NB4 (cell line): ENCODE results near the gene PSG4.
"Not testable (repeated sequence)": the region's sequence is repeated elsewhere in the genome, so short reads cannot be mapped to it uniquely, and the experiment has no call there.

Experiments used
- DNase-seq: peaks from one replicate; pipeline ENCODE4 v3.0.0; 2010; ENCODE audit warnings: low read depth
- H3K4me3 ChIP-seq: one replicate; pipeline ENCODE4 v1.5.1; 2011; ENCODE audit warnings: mild to moderate bottlenecking, low read depth, low read length, moderate library complexity
- MYC ChIP-seq: IDR thresholded peaks from 2 replicates; pipeline ENCODE4 v1.6.1; 2011; ENCODE audit warnings: low read depth, low read length
- POLR2A ChIP-seq: IDR thresholded peaks from 2 replicates; pipeline ENCODE4 v1.6.1; 2011; ENCODE audit warnings: mild to moderate bottlenecking; ENCODE audit not compliant: insufficient read length; ENCODE audit errors: extremely low read depth
- TF ChIP-seq, protein P1 (sequence below): IDR thresholded peaks from 2 replicates; pipeline ENCODE4 v1.6.1; 2011; ENCODE audit warnings: low read depth, low read length
- TF ChIP-seq, protein P2 (sequence below): IDR thresholded peaks from one replicate; pipeline ENCODE4 v1.5.1; 2012; ENCODE audit warnings: low read depth, low read length

The PSG4 gene

DNA sequence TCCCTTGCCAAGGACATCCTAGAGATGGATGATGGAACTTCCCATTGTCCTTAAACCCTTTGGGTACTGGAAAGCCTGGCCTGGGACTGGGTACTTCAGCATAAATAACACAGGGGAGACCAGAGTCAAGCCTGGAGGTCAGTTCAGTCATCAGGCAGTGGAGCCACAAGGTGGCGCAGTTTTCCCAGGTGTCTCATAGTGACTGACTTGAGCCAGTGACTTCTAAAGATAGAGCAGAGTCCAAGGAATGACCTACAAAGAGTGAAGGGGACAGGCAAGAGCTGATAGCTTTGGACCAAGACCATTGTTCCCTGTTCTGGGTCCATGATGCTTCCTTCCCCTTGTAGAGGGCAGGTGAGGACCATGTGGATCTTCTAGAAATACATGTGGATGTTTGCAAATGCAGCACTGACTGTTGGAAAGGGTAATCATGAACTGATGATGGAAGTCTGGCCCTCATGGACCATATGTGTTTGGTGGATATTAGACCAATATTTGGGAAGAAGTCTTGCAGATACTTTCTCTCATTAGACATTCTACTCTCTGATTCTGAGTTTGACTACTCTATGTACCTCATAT is 25.8 kb downstream of the PSG4 start:
- not testable (repeated sequence) for H3K4me3 ChIP-seq, DNase-seq

DNA sequence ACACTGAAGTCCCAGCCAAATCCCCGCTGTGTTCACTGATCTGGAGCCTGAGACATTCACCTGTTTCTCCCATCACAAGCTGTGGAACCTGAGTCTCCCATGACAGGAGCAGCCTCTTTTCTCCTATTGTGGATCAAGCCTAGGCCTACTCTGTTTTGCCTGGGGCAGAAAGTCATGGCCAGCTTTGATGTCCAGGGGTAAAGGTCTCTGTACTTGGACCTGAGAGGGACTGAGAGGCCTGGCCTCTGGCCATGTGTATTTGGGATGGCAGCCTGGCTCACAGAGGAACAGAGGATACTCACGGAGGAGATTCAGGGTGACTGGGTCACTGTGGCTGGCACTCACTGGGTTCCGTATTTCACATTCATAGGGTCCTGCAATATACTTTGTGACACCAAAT is 26.9 kb downstream of the PSG4 start:
- H3K4me3 ChIP-seq, DNase-seq: not testable (repeated sequence)

DNA sequence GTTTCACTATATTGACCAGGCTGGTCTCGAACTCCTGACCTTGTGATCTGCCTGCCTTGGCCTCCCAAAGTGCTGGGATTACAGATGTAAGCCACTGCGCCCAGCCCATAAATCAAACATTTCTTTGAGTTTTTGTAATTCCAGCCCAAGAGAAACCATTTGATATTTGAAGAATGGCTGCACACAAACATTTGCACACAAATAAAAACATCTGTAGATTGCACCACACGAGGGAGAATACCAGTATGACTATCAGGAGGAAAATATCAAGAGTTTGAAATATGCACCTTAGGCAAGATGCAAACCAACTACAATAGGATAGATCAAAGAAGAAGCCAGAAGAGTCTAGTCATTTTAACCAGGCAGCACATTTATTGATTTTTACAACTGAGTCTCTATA is 39.5 kb downstream of the PSG4 start:
- not testable (repeated sequence) for H3K4me3 ChIP-seq, DNase-seq

DNA sequence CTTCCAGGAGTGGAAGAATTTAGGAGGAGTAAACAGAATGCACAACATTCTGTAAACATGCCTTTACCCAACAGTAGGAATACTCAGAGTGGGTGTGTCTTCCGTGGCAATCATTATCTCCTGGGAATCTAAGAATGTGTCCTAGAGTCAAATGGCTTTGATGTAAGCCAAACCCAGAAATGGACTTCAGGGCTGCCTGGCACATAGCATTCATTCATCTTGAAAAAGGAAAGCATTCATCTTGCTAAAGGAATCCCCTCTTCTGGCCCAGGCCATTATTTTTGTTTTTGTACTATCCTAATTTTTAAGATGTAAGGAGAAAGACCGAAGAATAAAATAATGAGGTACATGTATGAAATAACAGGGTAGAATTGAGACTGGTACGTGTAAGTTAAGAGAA is 42.3 kb downstream of the PSG4 start:
- not testable (repeated sequence) for H3K4me3 ChIP-seq, DNase-seq

DNA sequence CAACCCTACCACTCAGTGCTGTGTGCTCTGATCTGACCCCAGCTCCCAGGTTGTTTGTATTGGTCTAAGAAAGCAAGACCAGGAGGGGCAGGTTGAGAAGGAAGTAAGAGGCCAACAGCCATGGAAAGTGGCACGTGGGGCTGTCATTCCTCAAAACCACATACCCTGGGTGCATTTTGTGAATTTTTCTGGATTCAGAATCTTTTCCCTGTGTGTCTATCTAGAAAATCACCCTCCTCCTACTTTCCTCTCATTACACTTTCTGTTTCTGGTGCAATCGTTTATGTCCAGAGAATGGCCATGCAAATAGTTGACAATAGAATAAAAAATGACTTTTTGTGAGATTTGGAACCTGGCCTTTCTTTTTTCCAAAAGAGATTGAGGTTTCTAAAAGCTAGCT is 43.2 kb downstream of the PSG4 start:
- not testable (repeated sequence) for H3K4me3 ChIP-seq, DNase-seq

DNA sequence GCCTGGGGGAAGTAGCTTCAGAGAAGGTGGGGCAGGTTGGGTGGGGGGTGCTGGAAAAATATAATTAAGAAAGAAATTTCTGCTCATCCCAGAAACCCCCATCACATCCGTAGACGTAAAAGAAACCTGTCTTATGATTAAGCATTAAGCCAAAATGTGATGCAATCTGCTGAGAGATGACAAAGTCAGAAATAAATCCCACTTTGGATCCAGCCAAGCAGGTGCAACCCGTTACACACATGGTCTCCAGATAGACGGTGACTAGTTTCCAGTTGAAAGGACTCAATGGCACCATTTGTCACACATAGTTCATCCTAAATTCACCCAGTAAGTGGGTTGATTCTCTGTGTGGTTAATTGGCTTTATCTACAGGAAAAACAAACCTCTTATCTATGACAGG is 53.2 kb downstream of the PSG4 start:
- H3K4me3 ChIP-seq: no peak overlapping the region
- DNase-seq: no peak
- TF ChIP-seq POLR2A (no peak), MYC (no peak)
- TF ChIP-seq, protein P1, sequence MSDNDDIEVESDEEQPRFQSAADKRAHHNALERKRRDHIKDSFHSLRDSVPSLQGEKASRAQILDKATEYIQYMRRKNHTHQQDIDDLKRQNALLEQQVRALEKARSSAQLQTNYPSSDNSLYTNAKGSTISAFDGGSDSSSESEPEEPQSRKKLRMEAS: no peak
- TF ChIP-seq, protein P2, sequence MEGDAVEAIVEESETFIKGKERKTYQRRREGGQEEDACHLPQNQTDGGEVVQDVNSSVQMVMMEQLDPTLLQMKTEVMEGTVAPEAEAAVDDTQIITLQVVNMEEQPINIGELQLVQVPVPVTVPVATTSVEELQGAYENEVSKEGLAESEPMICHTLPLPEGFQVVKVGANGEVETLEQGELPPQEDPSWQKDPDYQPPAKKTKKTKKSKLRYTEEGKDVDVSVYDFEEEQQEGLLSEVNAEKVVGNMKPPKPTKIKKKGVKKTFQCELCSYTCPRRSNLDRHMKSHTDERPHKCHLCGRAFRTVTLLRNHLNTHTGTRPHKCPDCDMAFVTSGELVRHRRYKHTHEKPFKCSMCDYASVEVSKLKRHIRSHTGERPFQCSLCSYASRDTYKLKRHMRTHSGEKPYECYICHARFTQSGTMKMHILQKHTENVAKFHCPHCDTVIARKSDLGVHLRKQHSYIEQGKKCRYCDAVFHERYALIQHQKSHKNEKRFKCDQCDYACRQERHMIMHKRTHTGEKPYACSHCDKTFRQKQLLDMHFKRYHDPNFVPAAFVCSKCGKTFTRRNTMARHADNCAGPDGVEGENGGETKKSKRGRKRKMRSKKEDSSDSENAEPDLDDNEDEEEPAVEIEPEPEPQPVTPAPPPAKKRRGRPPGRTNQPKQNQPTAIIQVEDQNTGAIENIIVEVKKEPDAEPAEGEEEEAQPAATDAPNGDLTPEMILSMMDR: no peak

DNA sequence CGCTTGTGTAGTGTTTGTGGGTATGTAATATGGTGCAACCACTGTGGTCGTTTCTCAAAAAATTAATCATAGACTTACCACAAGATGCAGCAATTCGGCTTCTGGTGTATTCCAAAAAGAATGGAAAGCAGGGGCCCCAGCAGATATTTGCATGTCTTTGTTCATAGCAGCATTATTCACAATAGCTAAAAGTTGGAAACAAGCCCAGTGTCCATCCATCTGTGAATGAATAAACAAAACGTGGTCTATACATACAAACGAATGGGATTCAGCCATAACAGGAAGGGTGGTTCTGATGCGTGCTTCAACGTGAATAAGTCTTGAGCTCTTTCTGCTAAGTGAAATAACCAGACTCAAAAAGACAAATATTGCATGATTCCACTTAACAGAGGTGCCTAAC is 55.6 kb downstream of the PSG4 start:
- DNase-seq: peak; percentile 1
- not testable (repeated sequence) for H3K4me3 ChIP-seq

DNA sequence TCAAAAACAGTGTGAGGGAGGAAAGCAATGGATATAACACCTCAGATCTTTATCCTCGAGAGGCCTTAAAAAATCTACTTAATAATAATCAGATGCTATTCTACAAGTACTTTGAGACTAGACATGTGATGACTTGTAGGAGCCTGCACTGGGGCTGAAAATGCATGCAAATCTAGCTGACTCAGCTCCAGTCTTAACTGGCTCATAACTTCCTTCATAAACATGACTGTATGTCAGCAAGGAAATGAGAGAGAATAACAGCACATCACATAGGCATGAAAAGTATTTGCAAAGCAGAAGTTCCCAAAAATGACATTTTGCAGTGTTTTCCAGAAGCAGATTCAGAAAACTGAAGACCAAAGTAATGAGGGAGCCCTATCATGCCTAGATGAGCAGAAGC is 57.2 kb downstream of the PSG4 start:
- TF ChIP-seq, protein P2: no peak
- no peak for TF ChIP-seq POLR2A
- TF ChIP-seq, protein P1: no peak
- TF ChIP-seq MYC: no peak
- DNase-seq: no peak
- no peak overlapping the region for H3K4me3 ChIP-seq
